Lower leg skin (tissue), 4 donors: Measurements from ENCODE around the gene OR2AG2. TPM values are rescaled to one million over a fixed set of nuclear protein-coding genes. Genes with fewer than 3 reads are reported as not detected.

Experiments used
- DNase-seq, 2 donors: peaks; one replicate each; pipeline ENCODE4 v3.0.0-alpha.2; 2019; ENCODE audit warnings: low spot score in 2 of 2
- H3K4me3 ChIP-seq: fragments of 200-600 bp; sonication (generic); 2 replicates; pipeline ENCODE4 v1.5.1; 2017; ENCODE audit warnings: mild to moderate bottlenecking, low read depth; ENCODE audit not compliant: poor library complexity, severe bottlenecking
- CTCF ChIP-seq, 3 donors: fragments of 450-650 bp; IDR thresholded peaks; one replicate each; pipeline ENCODE4 v1.5.1; 2016; ENCODE audit warnings: antibody characterized with exemption in 3 of 3, mild to moderate bottlenecking in 3 of 3, moderate library complexity in 2 of 3
- POLR2A ChIP-seq, 2 donors: fragments of 450-650 bp; IDR thresholded peaks; one replicate each; pipeline ENCODE4 v1.6.1; 2016 to 2017; ENCODE audit warnings: antibody characterized with exemption in 2 of 2, mild to moderate bottlenecking in 1 of 2, moderate library complexity in 1 of 2
- WGBS, 2 donors: methylation state at CpG; one replicate each; pipeline ENCODE4 v1.1.5; 2018; 5-methylcytosine and 5-hydroxymethylcytosine counted together
- intact Hi-C: fragments of 100-400 bp; cut with DNase I; formaldehyde crosslinking; loops from one replicate; pipeline ENCODE4 v1.15.0; 2023; ENCODE audit warnings: low total_unique reads
- total RNA-seq, 4 donors: library from RNA; depleted of rRNA; stranded (reverse); fragments of >200 nt; gene quantifications; one replicate each; pipeline ENCODE4 v1.1.0, GENCODE V29; 2016

The OR2AG2 gene
- total RNA-seq, 4 donors from 2014 or later: not detected

GRCh38 chr11:6717426-6717825, 54.4 kb downstream of the OR2AG2 start:
- 78 to 92% methylated on average over 3 of the region's 3 CpGs for WGBS, 2 donors
- H3K4me3 ChIP-seq: no peak overlapping the region
- DNase-seq: no peak
- TF ChIP-seq POLR2A (IDR thresholded peaks at IDR 0.05) (no peak), CTCF (IDR thresholded peaks at IDR 0.05) (no peak)
- intact Hi-C loops: no loop called here

Other genes starting within 250 kb of the OR2AG2 start
- 10 to 100 TPM; 14.9 to 22.7 (median 18.0) TPM for gene RRP8, start 168.4 kb downstream of the OR2AG2 start, total RNA-seq
- gene ILK, start 168.2 kb downstream of the OR2AG2 start, total RNA-seq: 10 to 100 TPM; 68.1 to 91.0 (median 74.8) TPM
- gene TAF10, start 159.8 kb downstream of the OR2AG2 start, total RNA-seq: 100 to 1,000 TPM in 1 of 4 donors, 10 to 100 TPM in 3; 41.1 to 105 (median 61.8) TPM
- 10 to 100 TPM; 49.6 to 65.3 (median 57.9) TPM for gene TPP1, start 152.6 kb downstream of the OR2AG2 start, total RNA-seq
- gene DCHS1, start 116.2 kb downstream of the OR2AG2 start, total RNA-seq: 1 to 10 TPM; 4.0 to 9.0 (median 5.4) TPM
- gene MRPL17, start 88.6 kb downstream of the OR2AG2 start, total RNA-seq: 100 to 1,000 TPM in 1 of 4 donors, 10 to 100 TPM in 3; 16.8 to 115 (median 30.5) TPM
- gene OR2AG1, start 11.0 kb upstream of the OR2AG2 start, total RNA-seq: not detected
- not detected for gene OR6A2, start 27.7 kb upstream of the OR2AG2 start, total RNA-seq
- gene OR10A5, start 73.7 kb upstream of the OR2AG2 start, total RNA-seq: not detected
- not detected for gene OR10A2, start 91.1 kb upstream of the OR2AG2 start, total RNA-seq
- not detected for gene OR10A4, start 104.6 kb upstream of the OR2AG2 start, total RNA-seq
- not detected for gene OR2D2, start 120.5 kb upstream of the OR2AG2 start, total RNA-seq
- gene OR2D3, start 149.0 kb upstream of the OR2AG2 start, total RNA-seq: not detected
- 1 to 10 TPM in 1 of 4 donors, under 1 TPM in 2, not detected in 1; 0.36 to 2.8 (median 0.51) TPM for gene ZNF215, start 154.4 kb upstream of the OR2AG2 start, total RNA-seq
- gene ZNF214, start 248.4 kb upstream of the OR2AG2 start, total RNA-seq: 1 to 10 TPM in 2 of 4 donors, under 1 TPM in 2; 0.21 to 1.4 (median 0.71) TPM
- gene NLRP14, start 248.5 kb upstream of the OR2AG2 start, total RNA-seq: under 1 TPM in 1 of 4 donors, not detected in 3; 0.19 TPM